ENCODE results near the gene RAD51B.

The RAD51B gene

DNA sequence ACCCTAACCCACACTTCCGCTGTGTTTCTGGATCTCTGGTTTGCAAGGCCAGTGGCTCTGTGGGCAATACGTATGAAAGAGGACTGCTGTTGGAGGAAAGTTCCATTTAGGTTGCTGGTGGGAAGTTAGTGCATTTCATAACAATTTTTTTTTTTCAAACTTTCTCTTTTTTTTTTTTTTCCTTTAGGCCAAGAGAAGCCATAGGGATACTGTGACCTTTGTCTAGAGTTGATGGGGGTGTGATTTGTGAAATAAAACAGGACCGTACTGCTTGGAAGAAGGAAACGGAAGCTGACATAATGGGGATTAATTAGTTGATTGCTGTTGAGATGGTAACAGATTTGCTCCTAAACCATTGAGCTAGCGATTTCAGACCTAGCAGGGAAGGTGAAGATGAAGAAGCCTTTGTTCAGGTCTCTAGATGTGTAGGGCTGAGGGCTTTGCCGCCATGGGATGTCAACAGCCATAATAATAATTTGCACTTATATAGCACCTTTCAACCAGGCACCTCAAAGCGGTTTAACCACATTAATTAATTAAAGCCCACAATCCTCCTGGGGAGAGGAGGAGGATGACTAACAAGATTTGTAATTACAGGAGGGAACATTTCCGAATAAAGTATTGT lies 658.0 kb downstream of the RAD51B start:
- no peak for FAIRE-seq

DNA sequence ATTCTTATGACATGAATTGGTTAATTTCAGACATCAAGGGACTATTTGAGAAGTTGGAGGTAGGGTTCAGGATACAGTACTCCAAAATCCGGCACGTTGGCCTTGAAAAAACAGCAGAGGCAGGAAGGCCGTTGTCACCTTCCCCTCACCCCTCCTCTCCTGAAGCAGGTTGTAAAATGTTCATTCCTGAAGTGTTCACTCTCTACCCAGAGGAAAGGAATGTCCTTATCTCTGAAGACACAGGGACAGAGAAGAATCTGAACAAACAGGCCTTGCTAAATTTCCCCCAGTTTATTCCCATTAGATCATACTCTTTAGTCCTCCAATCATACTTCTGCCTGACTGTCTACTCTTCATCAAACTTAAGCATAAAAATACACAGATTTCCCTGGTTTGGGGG lies 659.7 kb downstream of the RAD51B start:
- FAIRE-seq: no peak

DNA sequence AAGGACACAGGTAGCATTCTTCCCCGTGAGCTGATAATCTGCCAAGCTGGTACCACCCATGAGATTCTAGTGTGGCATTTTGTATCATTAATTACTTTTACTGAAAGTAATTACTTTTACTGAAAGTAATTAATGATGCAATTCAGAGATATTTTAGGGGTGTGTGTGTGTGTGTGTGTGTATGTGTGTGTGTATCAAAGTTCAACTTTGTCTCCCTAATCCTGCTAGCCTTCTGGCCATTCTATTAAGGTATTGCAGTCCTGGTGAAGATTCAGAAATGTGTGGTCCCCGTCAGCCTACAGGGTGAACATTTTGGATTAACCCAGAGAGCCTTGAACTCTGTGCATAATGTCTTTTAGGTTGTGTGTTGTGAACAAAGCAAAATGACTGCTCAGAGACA lies 662.4 kb downstream of the RAD51B start:
- FAIRE-seq: no peak

DNA sequence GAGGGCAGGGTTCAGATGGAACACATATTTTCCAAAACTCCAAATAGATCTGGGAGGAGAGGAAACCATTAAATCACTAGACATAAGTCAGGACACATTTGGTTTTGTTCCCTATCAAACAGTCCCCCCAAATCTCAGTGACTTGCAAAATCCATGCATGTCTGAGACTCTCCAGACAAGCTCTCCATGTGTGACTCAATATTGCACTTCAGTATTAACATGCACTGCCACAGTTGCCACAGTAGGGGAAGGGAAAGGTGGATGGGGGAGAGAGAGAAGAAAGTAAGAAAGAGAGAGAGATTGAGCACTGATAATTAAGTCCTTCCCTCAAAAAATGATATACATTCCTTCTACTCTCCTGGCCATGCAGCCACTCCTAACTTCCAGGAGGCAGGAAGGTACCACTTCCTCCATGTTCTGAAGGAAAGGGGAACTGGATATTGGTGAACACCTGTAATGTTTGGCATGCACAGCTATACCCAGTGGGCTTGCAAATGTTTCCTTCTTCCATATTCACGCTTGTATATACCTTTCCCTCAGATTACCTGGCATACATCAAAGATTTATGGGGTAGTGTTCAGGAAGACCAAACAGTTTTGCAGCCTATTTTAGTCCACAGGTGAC lies 663.3 kb downstream of the RAD51B start:
- FAIRE-seq: no peak

DNA sequence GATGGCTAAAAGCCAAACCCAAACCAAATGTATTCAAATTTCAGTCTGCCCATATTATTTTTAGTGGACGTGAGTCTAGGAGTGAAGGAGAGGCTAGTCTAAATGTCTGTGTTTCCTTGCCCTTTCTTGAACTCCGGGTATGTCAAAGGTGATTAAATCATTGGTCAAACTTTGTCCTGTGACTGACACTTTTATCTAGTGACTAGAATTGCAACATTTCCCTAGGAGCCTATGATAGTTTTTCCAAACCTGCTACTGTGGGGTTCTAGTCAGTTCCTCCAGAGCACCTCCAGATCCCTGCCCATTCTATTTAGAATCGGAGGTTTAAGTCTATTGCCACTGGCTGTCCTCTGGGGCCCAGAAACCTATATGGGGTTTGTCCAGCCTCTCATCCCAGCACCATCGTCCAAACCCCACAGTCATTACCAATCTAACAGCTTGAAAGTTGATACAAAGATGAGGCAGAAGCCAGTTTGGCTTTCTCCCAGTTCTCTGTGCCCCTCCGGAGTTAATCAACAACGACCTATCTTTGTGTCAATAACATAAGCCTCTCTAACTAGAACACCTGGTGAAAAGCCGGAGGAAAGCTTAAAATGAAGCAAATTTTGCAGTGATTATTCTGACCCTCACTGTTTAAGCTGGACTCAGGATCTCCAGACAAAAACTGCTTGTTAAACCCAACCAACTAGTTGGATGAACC lies 666.6 kb downstream of the RAD51B start:
- FAIRE-seq: no peak

DNA sequence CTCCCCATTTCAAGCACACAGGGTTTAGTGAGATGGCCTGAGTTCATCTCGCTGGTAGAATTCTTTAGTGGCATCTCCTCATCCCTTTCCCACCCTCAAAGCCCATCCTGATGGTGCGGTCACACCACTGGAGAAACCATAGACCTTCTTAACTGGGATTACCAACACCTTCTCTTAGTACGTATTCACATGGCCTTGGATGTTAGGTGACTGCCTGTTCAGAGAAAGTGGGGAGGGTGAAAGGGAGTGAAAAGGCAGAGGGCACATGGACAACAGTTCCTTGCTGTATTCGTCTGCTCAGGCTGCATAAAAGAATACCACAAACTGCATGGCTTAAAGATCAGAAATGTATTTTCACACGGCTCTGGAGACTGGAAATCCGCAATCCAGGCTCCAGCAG lies 667.2 kb downstream of the RAD51B start:
- no peak for FAIRE-seq

DNA sequence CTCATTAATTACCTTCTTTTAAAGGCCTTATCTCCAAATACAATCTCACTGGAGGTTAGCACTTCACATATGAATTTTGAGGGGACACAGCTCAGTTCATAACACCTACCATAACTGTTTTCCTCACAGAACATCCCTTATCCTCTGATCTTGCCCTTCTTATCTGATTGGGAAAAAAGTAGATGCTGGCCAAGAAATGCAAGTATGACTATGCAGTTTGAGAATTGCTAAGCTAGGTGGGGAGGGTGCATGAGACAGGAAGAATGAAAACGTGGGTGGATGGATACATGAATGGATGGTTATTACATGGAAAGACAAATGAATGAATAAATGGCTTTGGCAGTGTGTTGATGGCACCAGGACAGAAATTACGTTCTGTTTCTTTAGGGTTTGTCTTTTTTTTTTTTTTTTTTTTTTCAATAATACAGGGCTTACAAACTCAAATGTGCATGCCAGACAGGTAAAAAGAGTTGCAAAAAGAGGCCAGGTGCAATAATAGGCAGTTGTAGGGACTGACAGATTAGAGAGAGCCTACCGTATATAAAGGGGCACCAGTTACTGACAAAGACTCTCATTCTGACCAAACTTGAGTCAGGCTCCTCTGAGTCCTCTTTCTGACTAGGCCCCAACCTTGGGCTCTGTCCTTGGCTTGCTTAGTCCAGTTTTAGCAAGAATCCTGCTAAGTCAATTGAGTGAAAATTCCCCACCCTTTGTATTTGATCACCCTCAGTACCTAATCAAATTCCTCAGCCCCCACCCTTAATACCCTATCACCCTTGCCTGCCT lies 668.4 kb downstream of the RAD51B start:
- FAIRE-seq: no peak

DNA sequence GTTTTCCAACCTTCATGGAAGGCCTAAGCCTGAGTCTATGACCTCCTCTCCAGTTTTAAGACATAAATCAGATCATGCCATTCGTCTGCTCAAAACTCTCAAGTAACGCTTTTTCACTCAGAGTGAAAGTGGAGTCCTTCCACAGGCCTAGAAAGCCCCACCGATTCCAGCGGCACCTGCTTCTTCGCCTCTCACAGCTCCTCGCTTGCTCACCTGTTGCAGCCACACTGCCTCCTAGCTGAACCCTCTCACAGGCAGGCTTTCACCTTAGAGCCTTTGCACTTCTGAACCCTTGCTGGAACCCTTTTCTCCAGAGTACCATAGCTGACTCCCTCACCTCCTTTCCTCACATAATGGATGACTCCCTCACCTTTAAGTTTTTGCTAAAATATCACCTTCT lies 672.2 kb downstream of the RAD51B start:
- FAIRE-seq: no peak

DNA sequence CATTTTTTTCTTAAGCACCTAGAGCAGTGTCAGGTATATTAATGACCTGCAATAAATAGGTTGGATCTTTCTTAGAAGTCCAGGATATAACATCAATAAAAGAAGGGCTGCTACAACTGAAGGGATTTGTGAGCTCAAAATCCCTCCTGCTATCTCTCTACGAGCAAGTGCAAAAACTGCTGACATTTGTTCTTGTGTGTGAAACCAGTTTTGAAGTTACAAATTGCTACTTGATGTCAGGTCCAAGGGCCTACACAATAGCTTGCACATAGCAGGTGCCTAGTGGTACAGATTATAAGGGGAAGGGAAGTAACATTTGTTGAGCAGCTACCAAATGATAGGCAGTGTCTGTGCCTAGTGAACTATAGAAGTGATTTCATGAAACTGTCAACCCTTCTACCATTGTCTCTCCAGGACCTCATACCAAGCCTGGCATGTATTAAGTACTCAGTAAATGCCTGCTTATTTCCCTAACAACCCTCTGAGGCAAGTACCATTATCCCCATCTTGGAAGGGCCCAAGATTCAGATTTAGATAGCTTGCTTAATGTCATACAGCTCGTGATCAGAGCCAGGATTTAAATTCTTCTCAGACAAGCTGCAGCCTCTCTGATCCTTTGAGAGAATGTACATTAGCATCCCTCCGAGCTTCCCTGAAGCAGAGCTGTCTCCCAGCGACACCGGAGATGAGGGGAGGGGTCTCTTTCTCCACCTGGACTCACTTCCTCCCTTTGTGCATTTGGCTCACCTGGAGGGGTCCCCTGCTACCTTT lies 673.0 kb downstream of the RAD51B start:
- no peak for FAIRE-seq

DNA sequence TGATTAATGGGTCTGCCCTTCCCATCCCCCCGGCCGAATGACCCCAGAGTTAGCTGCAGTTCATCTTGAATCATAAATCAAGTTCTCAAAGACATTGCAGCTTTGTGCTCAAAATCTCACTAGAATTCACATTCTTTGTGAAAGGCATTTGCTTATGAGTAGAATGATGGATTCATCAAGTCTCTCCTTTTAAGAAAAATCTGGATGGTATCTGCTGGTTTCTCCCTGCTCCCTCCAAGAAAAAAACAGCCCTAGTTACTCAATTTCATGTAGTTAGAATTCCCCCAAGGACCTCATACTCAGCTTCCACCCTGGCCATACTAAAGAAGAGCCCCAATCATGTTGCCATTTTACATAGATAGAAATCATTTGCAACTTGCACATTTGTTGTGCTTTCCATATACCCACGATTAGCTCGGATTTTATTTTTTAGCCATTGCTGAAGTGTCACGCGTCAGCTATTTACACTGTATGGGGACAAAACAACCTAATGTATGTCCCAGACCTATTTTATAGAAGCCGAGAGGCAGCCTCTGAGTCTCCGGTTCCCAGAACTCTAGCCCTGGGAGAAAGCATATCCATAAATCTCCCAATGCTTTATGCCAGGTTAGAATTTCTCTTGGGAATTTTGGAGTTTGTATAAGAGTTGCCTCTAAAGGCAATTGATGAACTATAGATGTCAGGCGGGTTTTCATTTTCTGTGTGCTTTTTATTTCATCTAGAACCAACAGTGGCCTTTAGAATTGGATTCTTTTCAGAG lies 673.8 kb downstream of the RAD51B start:
- FAIRE-seq: no peak

DNA sequence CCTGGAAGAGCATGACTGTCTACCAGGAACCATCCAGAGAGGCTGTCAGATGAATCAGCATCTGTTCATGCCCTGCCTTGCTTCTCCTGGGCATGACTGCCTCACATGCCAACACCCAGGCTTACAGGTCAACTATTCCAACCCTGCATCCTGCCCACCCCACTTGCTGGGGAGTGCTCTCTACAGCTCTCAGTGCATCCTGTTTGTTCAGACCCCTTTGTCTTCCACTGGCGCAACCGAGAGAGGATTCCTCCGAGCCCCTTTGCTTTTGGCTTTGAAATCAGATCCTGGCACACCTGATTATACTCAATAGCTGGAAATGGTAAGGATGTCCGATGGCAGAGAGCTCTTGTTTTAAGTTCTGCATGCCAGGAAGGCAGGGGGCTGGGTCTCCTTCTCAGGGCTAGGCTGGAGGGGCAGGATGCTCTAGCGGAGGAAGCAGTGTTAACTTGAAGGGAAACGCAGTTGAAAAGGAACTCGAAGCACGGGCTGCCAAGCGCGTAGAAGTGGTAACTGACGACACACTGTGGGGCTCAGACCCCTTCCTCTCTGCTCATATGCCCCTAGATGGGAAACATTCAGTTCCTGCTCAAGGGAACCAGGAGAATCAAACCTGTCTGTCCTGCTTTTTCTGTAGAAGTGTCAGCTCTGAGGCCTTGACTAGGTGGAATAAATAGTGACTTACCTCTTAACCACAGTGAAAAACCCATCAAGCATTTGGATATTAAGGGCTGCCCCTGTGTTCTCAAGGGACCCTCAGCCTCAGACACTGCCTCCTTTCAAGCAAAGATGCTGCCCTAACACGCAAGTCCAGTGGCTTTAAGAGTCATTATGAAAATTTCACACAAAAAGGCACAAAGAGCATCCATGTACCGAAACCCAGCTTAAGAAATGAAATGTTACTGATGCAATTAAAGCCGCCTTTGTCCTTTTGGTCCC lies 675.8 kb downstream of the RAD51B start:
- FAIRE-seq: no peak

DNA sequence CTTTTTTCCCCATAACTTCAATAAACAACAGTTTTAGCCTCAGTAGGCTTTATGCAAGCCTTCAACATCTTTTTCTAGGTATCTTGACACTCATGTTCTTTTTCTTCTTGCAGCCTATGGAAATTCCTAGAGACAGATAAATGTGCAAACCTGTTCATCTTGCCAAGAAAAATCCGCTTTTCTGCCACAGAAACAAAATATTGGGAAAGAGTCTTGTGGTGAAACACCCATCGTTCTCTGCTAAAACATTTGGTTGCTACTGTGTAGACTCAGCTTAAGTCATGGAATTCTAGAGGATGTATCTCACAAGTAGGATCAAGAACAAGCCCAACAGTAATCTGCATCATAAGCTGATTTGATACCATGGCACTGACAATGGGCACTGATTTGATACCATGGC lies 677.4 kb downstream of the RAD51B start:
- no peak for FAIRE-seq

DNA sequence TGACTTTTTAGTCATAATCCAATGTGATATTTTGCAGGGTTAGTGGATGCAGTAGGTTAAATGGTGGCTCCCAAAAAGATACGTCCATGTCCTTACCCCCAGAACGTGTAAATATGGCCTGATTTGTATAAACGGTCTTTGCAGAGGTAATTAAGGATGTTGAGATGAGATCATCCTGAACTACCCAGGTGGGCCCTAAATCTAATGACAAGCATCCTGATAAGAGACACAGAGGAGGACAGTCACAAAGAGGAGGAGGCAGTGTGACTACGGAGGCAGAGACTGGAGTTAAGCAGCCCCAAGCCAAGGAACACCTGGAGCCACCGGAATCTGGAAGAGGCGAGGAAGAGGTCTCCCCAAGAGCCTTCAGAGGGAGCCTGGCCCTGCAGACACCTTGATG lies 679.9 kb downstream of the RAD51B start:
- no peak for FAIRE-seq

DNA sequence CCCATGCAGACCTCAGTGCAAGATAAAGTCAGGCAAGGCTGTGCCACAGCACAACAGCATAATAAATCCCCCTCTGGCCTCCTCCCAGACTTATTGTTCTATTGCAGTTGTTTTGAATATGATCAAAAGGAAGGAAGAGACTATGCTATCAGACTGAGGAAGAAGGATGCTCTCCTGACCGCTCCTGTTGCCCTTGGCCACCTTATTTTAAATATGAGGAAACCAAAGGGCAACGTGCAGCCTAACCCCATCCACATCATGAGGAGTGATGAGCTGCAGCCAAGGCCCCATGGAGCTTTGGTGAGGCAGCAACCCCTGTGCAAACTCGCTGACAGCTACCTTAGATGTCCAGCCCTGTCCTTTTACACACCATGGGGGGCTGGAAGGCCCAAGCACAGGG lies 681.6 kb downstream of the RAD51B start:
- FAIRE-seq: no peak

DNA sequence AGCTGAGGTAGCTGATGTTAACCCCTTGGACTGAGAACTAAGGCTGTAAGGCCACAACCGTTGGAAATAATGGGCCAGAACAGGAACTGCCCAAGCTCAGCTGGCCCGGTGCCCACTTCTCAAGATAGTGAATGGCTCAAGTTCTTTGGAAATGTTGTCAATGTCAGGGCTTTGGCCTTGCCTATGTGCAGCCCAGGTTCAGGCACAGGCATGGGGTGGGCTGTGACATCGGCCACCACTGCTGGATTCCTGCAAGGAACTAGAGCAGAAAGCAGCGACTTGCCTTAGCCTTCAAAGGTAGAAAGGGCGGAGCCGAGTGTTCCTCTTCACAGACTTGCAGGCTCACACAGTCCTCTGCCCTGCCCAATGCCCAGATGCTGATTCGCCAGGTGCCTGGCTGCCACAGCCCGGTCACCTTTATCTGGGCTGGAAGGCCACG lies 682.1 kb downstream of the RAD51B start:
- no peak for FAIRE-seq

DNA sequence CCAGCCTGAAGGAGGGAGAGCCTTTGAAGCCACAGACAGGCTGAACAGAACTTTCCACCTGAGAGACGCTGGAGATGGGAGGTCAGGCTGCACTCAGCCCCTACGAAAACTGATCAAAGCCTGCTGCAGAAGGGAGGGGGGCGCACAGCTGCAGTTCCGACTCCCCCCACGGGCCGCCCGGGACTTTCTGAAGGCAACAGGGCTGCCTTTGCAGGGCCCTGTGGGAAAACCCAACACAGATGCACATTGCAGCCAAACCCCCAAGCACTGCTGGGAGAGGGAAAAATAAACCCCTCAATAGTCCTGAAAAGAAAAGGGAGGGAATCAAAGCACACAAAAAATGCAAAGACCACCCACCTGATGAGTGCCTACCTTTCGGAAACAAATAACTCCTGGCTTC lies 682.7 kb downstream of the RAD51B start:
- FAIRE-seq: no peak

DNA sequence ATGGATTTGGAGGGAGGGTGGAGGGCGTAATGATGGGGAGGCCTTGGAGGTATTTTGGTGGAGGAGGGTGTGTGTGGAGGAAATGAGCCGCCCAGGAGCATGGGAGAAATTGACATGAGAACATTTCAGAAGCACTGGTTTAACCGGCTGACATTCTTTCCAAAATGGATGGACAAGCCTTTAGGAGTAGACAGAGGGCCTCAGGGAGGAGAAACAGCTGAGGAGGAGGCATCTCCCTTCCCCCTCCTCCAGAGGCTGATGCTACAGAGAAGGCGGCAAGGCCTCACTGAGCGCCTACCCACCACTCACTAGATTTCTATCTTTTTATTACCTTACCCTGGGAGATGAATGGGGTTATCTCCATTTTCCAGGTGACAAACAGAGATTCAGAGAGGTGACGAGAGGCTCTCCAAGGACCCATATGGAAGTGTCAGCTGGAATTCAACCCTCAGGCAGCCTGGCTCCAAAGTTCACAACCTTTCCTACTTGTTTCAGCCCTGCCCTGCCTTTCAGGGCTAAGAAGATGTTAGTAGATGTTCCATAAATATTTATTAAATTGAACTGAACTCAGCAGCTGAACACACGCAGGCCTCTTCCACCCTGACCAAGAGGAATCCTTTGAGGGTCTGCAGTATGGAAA lies 683.7 kb downstream of the RAD51B start:
- no peak for FAIRE-seq

DNA sequence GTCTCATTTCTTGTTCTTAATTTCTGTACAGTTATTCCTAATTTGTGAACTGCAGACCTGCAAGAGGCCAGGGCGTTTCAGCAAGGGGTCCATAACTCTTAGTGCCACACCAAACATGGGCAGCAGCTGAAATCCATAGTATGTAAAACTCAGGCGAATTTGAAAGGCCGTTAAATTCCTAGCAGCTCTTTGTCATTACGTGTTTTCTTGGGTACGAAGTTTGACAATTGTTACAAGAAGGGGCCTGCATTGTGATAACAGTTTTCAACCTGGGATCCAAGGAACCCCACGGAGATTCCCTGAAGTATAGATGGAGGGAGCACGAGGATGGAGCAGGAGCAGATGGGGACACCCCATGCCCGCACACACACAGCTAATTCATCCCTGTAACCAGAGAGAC lies 685.3 kb downstream of the RAD51B start:
- no peak for FAIRE-seq

DNA sequence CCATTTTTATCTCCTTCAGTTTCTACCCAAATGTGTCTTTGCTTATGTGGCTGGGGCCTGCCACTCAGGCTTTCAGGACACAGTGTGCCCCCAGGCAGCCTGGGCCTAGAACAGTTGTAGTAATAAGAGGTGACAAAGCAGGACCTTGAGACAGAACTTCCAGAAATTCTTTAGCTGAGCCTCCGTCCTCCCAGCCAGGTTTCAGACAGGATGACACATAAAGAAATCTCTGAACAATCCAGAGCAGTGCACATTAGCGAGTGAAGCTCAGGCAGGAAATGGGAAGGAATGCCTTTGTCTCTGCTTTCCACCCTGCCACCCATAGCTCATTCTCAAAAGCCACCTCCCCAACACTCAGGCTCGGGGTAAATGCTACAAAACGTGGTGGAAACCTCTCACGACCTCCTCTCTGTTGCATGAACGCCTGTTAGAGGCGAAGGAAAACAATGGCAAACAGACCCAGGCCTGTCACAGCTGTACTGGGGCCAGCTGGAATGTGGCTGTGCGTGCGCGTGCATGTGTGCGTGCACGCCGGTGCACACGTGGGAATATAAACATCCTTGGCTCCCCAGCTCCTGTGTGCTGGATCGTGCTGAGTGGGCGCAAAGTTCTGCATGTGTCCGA lies 686.6 kb downstream of the RAD51B start:
- no peak for FAIRE-seq

Measured in TTC549 (cell line).